ENCODE data around the gene ATP9B. TPM values are rescaled to one million over a fixed set of nuclear protein-coding genes. Genes with fewer than 3 reads are reported as not detected.

The ATP9B gene
- total RNA-seq, 1 donor from 2014 or later: 12.6 TPM

DNA sequence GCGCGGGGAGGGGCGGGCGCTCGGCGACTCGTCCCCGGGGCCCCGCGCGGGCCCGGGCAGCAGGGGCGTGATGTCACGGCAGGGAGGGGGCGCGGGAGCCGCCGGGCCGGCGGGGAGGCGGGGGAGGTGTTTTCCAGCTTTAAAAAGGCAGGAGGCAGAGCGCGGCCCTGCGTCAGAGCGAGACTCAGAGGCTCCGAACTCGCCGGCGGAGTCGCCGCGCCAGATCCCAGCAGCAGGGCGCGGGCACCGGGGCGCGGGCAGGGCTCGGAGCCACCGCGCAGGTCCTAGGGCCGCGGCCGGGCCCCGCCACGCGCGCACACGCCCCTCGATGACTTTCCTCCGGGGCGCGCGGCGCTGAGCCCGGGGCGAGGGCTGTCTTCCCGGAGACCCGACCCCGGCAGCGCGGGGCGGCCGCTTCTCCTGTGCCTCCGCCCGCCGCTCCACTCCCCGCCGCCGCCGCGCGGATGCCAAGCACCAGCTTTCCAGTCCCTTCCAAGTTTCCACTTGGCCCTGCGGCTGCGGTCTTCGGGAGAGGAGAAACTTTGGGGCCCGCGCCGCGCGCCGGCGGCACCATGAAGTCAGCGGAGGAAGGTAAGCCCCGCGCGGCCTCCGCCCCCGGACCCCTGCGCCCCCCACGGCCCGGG lies 326.7 kb downstream of the ATP9B start, which contains the start of gene NFATC1:
NFATC1 (plus strand) TSS at position 170 of the 644 bp plus-strand sequence; CDS start at position 465, 295 bp downstream.
- Mint-ChIP-seq H3K4me3 (ENCODE audit: unreplicated experiment) (peak within 1 kb of the TSS; percentile 73), H3K27me3 (ENCODE audit: low read depth, unreplicated experiment) (peaks cover 20% of the 10 kb centered on the region), H3K36me3 (ENCODE audit: low read depth, unreplicated experiment) (no peaks in the 10 kb centered on the region), H3K9me3 (ENCODE audit: unreplicated experiment) (no peaks in the 10 kb centered on the region), H3K27ac (ENCODE audit: unreplicated experiment) (no peak within 1 kb of the TSS), H3K4me1 (ENCODE audit: low read depth, unreplicated experiment) (peaks cover 2% of the 10 kb centered on the region)
- H3K4me1 ChIP-seq (ENCODE audit: insufficient read depth, low read length): peaks cover 10% of the 10 kb centered on the region
- peak within 1 kb of the TSS; percentile 23 for H3K4me3 ChIP-seq (ENCODE audit: insufficient read depth, low read depth, low read length)
- peak; percentile 50 for TF ChIP-seq EZH2 (IDR thresholded peaks at IDR 0.05; ENCODE audit: insufficient read depth, low read length)
- TF ChIP-seq, protein P1, sequence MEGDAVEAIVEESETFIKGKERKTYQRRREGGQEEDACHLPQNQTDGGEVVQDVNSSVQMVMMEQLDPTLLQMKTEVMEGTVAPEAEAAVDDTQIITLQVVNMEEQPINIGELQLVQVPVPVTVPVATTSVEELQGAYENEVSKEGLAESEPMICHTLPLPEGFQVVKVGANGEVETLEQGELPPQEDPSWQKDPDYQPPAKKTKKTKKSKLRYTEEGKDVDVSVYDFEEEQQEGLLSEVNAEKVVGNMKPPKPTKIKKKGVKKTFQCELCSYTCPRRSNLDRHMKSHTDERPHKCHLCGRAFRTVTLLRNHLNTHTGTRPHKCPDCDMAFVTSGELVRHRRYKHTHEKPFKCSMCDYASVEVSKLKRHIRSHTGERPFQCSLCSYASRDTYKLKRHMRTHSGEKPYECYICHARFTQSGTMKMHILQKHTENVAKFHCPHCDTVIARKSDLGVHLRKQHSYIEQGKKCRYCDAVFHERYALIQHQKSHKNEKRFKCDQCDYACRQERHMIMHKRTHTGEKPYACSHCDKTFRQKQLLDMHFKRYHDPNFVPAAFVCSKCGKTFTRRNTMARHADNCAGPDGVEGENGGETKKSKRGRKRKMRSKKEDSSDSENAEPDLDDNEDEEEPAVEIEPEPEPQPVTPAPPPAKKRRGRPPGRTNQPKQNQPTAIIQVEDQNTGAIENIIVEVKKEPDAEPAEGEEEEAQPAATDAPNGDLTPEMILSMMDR (IDR thresholded peaks at IDR 0.05; ENCODE audit: insufficient read depth, low read depth, low read length): no peak
- H2AFZ ChIP-seq (ENCODE audit: low read depth, low read length): peak within 1 kb of the TSS; percentile 71
- peaks cover 43% of the 10 kb centered on the region for H3K27me3 ChIP-seq (ENCODE audit: insufficient read depth, low read length)
- H3K36me3 ChIP-seq (ENCODE audit: insufficient read depth, low read length): no peaks in the 10 kb centered on the region
- FAIRE-seq (no peak), DNase-seq (ENCODE audit: low read depth) (peak; percentile 59)
- H3K4me2 ChIP-seq (ENCODE audit: low read length): peak within 1 kb of the TSS; percentile 90
- no peaks in the 10 kb centered on the region for H4K20me1 ChIP-seq (ENCODE audit: insufficient read depth, low read length)
- H3K27ac ChIP-seq (ENCODE audit: low read depth, low read length): no peak within 1 kb of the TSS
- H3K79me2 ChIP-seq (ENCODE audit: insufficient read depth, low read length): no peaks in the 10 kb centered on the region
- no peaks in the 10 kb centered on the region for H3K9me3 ChIP-seq (ENCODE audit: insufficient read depth, low read depth, low read length)
- peak within 1 kb of the TSS; percentile 44 for H3K9ac ChIP-seq (ENCODE audit: low read length)

DNA sequence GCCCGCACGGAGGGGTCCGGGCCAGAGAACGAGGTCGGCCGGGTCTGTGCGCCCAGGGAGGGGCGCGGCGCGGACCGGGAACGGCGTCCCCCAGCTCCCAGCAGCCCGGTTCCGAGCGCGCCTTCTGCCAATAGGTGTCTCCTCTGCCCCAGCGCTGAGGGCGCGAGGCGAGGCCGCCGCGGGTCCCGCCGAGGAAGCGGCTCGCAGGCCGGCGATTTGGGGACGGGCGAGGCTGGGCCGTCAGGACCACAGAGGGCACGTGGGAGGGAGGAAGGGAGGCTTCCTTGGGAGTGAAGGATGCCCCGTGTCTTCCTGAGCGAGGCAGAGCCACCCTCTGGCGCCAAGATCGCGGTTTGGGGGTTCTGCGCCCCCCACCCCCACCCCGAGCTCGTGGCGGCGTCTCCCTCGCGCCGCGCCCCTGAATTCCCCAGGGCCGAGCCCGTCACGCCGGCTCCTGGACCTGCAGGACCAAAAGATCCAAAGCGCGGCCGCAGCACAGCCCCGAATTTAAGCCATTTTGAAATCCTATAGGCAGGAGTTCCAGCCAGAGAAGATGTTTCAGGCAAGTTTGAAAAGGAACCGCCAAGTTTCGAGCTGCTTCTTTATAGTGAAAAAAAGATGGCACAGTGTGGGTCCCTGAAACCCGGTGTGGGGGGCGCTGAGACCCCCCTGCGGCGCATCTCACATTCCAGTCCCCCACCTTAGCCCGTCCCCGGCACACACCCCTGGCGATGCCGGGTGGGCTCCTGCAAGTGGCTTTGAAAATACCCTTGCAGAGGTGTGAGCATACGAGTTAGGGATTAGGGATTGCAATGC lies 327.4 kb downstream of the ATP9B start:
- peak; percentile 42 for DNase-seq (ENCODE audit: low read depth)
- Histone ChIP-seq H3K79me2 (ENCODE audit: insufficient read depth, low read length) (no peaks in the 10 kb centered on the region), H3K9ac (ENCODE audit: low read length) (no peak overlapping the region), H3K27me3 (ENCODE audit: insufficient read depth, low read length) (peaks cover 39% of the 10 kb centered on the region), H3K4me3 (ENCODE audit: insufficient read depth, low read depth, low read length) (no peak overlapping the region), H3K9me3 (ENCODE audit: insufficient read depth, low read depth, low read length) (no peaks in the 10 kb centered on the region), H4K20me1 (ENCODE audit: insufficient read depth, low read length) (no peaks in the 10 kb centered on the region), H3K27ac (ENCODE audit: low read depth, low read length) (no peak overlapping the region), H2AFZ (ENCODE audit: low read depth, low read length) (peak overlapping the region; percentile 71), H3K4me2 (ENCODE audit: low read length) (peak overlapping the region; percentile 76), H3K4me1 (ENCODE audit: insufficient read depth, low read length) (peaks cover 10% of the 10 kb centered on the region), H3K36me3 (ENCODE audit: insufficient read depth, low read length) (no peaks in the 10 kb centered on the region)
- H3K36me3 Mint-ChIP-seq (ENCODE audit: low read depth, unreplicated experiment): no peaks in the 10 kb centered on the region
- peak overlapping the region; percentile 60 for H3K4me3 Mint-ChIP-seq (ENCODE audit: unreplicated experiment)
- FAIRE-seq: no peak
- H3K9me3 Mint-ChIP-seq (ENCODE audit: unreplicated experiment): no peaks in the 10 kb centered on the region
- peak; percentile 90 for TF ChIP-seq EZH2 (IDR thresholded peaks at IDR 0.05; ENCODE audit: insufficient read depth, low read length)
- TF ChIP-seq, protein P1 (IDR thresholded peaks at IDR 0.05; ENCODE audit: insufficient read depth, low read depth, low read length): no peak
- peaks cover 2% of the 10 kb centered on the region for H3K4me1 Mint-ChIP-seq (ENCODE audit: low read depth, unreplicated experiment)
- H3K27me3 Mint-ChIP-seq (ENCODE audit: low read depth, unreplicated experiment): peaks cover 16% of the 10 kb centered on the region
- no peak overlapping the region for H3K27ac Mint-ChIP-seq (ENCODE audit: unreplicated experiment)

Measured in astrocyte (in vitro differentiated cells and primary cell).